Fibroblast of lung (primary cell): ENCODE measurements around the gene DLGAP1. TPM values are rescaled to one million over a fixed set of nuclear protein-coding genes. Genes with fewer than 3 reads are reported as not detected.

Experiments
- DNase-seq, 2 donors: peaks; one replicate each; pipeline versions ENCODE4 v3.0.0 to v3.0.0-alpha.2; 2010; ENCODE audit warnings: low read depth in 2 of 2
- H2AFZ ChIP-seq: 2 replicates; pipeline ENCODE4 v1.5.1; 2012; ENCODE audit warnings: low read length, control low read depth, inconsistent platforms
- H3K27ac ChIP-seq: 2 replicates; pipeline ENCODE4 v1.5.1; 2011; ENCODE audit warnings: low read length, control low read depth; ENCODE audit not compliant: insufficient read depth
- H3K27me3 ChIP-seq: 2 replicates; pipeline ENCODE4 v1.5.1; 2011; ENCODE audit warnings: mild to moderate bottlenecking, low read length; ENCODE audit not compliant: control insufficient read depth, insufficient read depth
- H3K36me3 ChIP-seq: 2 replicates; pipeline ENCODE4 v1.5.1; 2011; ENCODE audit warnings: low read length; ENCODE audit not compliant: control insufficient read depth, insufficient read depth
- H3K4me1 ChIP-seq: 2 replicates; pipeline ENCODE4 v1.5.1; 2011; ENCODE audit warnings: low read length; ENCODE audit not compliant: control insufficient read depth, insufficient read depth; ENCODE audit errors: extremely low read depth
- H3K4me2 ChIP-seq: 2 replicates; pipeline ENCODE4 v1.5.1; 2011; ENCODE audit warnings: low read length, control low read depth; ENCODE audit not compliant: insufficient read depth; ENCODE audit errors: extremely low read depth
- H3K4me3 ChIP-seq, 4 experiments: fragments of 200-600 bp in 1 of 4; sonication (generic) in 1 of 4; replicated peaks in 1 of 4; 2 replicates each; pipeline ENCODE4 v1.5.1; 2011 to 2016; ENCODE audit warnings: low read length in 4 of 4, low read depth in 3 of 4, mild to moderate bottlenecking in 3 of 4, control low read depth in 2 of 4, inconsistent platforms in 1 of 4, mixed read lengths in 1 of 4; ENCODE audit not compliant: insufficient read depth in 1 of 4; ENCODE audit errors: control extremely low read depth in 1 of 4
- H3K79me2 ChIP-seq: 2 replicates; pipeline ENCODE4 v1.5.1; 2012; ENCODE audit warnings: mild to moderate bottlenecking, low read length, inconsistent platforms; ENCODE audit not compliant: control insufficient read depth, insufficient read depth
- H3K9ac ChIP-seq: 2 replicates; pipeline ENCODE4 v1.5.1; 2011; ENCODE audit warnings: mild to moderate bottlenecking, low read length, control low read depth; ENCODE audit not compliant: insufficient read depth
- H3K9me3 ChIP-seq: 2 replicates; pipeline ENCODE4 v1.5.1; 2012; ENCODE audit warnings: low read depth, low read length; ENCODE audit not compliant: control insufficient read depth, insufficient read depth
- H4K20me1 ChIP-seq: 2 replicates; pipeline ENCODE4 v1.5.1; 2011; ENCODE audit warnings: low read length; ENCODE audit not compliant: control insufficient read depth, insufficient read depth; ENCODE audit errors: extremely low read depth
- CTCF ChIP-seq, 2 donors: IDR thresholded peaks in 1 of 2; conservative IDR thresholded peaks in 1 of 2; 1 replicate in 1 of 2; 2 replicates in 1 of 2; pipeline ENCODE4 v1.5.1; 2011 to 2012; ENCODE audit warnings: low read length in 2 of 2, control low read depth in 1 of 2, inconsistent platforms in 1 of 2, low read depth in 1 of 2, mild to moderate bottlenecking in 1 of 2
- EZH2 ChIP-seq: IDR thresholded peaks from 2 replicates; pipeline ENCODE4 v1.5.1; 2012; ENCODE audit warnings: low read length, control low read depth, mild to moderate bottlenecking; ENCODE audit errors: missing control alignments
- polyA plus RNA-seq, 2 donors: library from polyadenylated mRNA; depleted of rRNA in 1 of 2; stranded (reverse) in 1 of 2; unstranded in 1 of 2; fragments of >200 nt; gene quantifications; 2 replicates each; pipeline ENCODE4 v1.2.1, GENCODE V29; 2011 to 2012; ENCODE audit warnings: missing spikeins in 1 of 2
- total RNA-seq: library from RNA; depleted of rRNA; stranded (reverse); fragments of >200 nt; gene quantifications from 2 replicates; pipeline ENCODE4 v1.2.1, GENCODE V29; 2014

Gene DLGAP1
- total and polyA plus RNA-seq, 2 donors (not counting 1 experiment from before 2014, with no cell fraction given) = 0.16 to 0.17 TPM

GRCh38 chr18:3861495-3861894 lies 593.6 kb downstream of the DLGAP1 start:
- Histone ChIP-seq H3K79me2 (no peaks in the 10 kb centered on the region), H3K9me3 (no peaks in the 10 kb centered on the region), H3K9ac (no peak overlapping the region), H3K27me3 (no peaks in the 10 kb centered on the region), H3K4me3 (no peak overlapping the region), H3K4me1 (peaks cover 2% of the 10 kb centered on the region), H4K20me1 (no peaks in the 10 kb centered on the region), H2AFZ (no peak overlapping the region), H3K27ac (no peak overlapping the region), H3K36me3 (no peaks in the 10 kb centered on the region), H3K4me2 (no peak overlapping the region)
- TF ChIP-seq CTCF (conservative IDR thresholded peaks at IDR 0.05 in 1 of 2, IDR thresholded peaks at IDR 0.05 in 1 of 2; ENCODE audit: low read depth in 1 of 2, low read length in 2 of 2) (no peak), EZH2 (no peak)
- DNase-seq = no peak

- no peak overlapping the region for H3K9ac ChIP-seq
- H3K27ac ChIP-seq = no peak overlapping the region
- TF ChIP-seq CTCF (conservative IDR thresholded peaks at IDR 0.05 in 1 of 2, IDR thresholded peaks at IDR 0.05 in 1 of 2; ENCODE audit: low read depth in 1 of 2, low read length in 2 of 2) (no peak), EZH2 (no peak)
- no peaks in the 10 kb centered on the region for H3K27me3 ChIP-seq
- no peaks in the 10 kb centered on the region for H4K20me1 ChIP-seq
- H3K4me3 ChIP-seq = no peak overlapping the region
- H3K4me2 ChIP-seq = no peak overlapping the region
- DNase-seq = peak in 1 of 2 donors; percentile 16
- H2AFZ ChIP-seq = peak overlapping the region; percentile 5
- H3K36me3 ChIP-seq = no peaks in the 10 kb centered on the region
- no peaks in the 10 kb centered on the region for H3K79me2 ChIP-seq
- H3K9me3 ChIP-seq = no peaks in the 10 kb centered on the region
- H3K4me1 ChIP-seq = peaks cover 2% of the 10 kb centered on the region
Observed at GRCh38 chr18:3857544-3857943, 597.6 kb downstream of the DLGAP1 start.

- Histone ChIP-seq H4K20me1 (no peaks in the 10 kb centered on the region), H3K4me2 (no peak overlapping the region), H2AFZ (no peak overlapping the region), H3K27ac (no peak overlapping the region), H3K36me3 (no peaks in the 10 kb centered on the region), H3K27me3 (no peaks in the 10 kb centered on the region), H3K9ac (no peak overlapping the region), H3K9me3 (no peaks in the 10 kb centered on the region), H3K79me2 (no peaks in the 10 kb centered on the region), H3K4me1 (peaks cover 2% of the 10 kb centered on the region), H3K4me3 (no peak overlapping the region)
- TF ChIP-seq EZH2 (no peak), CTCF (conservative IDR thresholded peaks at IDR 0.05 in 1 of 2, IDR thresholded peaks at IDR 0.05 in 1 of 2; ENCODE audit: low read depth in 1 of 2, low read length in 2 of 2) (no peak)
- no peak for DNase-seq
Observed at GRCh38 chr18:3855966-3856365, 599.1 kb downstream of the DLGAP1 start.
